GM19455 (cell line): ENCODE data around the gene RAB7B.

Experiments
- ATAC-seq: cut with Tn5 transposase; IDR thresholded peaks from one replicate; pipeline ENCODE4 v1.9.1; 2021; ENCODE audit not compliant: unreplicated experiment

The RAB7B gene

DNA sequence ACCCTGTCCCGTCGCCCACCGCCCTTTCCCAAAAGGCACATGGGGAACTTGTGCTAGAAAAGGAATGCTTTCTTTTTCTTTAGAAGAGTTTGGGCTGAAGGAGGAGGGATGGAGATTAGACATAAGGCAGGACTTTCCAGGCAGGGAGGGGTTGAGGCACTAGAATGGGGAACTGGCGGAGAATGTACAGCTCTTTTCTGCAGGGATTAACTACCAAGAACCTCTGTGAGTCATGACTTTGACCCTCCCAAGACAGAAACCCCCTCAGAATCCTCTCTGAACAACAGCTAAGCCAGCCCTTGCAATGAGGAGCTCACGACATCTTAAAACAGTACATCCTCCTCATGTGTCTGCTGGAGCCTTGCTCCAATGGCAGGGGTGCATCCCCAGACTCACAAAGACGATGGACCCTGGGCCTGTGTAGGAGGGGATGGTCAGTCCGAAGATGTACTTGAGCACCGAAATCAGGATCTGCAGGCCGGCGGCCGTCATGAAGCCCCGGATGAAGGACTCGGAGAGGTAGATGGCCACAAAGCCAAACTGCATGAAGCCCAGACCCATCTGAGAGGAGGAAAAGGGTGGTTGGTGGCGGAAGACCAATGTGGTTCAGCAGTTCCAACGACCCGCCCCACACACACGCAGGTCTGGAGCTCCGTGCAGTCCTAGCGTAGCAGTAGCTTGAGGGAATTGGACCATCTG is 73.5 kb downstream of the RAB7B start:
- no peak for ATAC-seq

DNA sequence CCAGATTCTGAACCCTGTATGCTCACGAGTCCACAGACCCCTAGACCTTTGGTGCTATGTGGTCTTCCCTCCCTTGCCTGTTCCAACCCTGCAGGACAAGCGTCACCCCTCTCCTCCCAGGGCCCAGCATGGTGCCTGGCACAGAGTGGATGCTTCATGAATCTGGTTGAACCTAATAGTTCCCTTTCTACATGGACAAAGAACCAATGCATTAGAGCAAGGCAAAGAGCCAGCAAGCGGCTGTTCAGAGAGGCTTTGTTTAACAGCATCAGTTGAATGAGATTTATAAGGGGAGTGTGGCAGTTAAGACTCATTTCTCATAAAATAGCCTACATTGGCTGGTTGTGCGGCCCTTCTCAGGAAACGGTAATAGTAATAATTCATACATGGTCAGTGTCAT is 74.9 kb downstream of the RAB7B start:
- ATAC-seq, result no peak

DNA sequence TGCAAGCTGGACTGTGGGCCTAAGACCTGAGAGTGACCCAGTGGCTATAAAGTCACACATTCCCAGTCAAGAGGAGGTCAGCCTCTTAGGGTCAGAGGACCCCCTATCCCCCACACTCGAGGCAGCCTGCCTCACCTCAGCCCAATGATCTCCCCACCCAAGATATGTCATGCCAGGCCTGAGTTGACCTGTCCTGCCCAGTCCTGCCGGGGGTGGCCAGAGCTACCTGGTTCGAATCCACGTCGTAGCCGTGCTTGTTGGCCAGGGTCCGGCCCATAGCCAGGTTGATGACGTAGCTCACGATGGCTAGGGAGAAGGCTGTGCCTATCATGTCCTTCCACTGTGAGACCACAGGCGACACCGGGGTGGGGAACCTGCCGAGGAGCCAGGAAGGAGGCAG is 75.5 kb downstream of the RAB7B start:
- no peak for ATAC-seq

DNA sequence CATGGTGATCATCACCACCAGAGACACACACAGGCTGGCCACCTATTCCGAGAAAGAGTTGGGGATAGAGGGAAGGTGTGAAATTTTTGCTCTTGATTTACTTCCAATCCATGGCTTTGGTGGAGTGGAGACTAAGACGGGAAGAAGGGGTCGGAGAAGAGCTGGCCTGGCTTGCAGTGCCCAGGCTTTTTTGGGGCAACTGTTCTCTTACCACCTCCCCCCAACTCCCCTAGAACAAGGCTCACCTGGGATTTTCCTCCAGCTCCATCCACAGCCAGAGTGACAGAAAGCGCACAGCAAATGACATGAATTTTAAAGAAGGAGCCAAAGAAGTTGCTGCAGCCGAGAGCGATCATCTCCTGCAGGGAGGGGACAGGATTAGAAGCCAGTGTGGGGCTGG is 75.9 kb downstream of the RAB7B start:
- ATAC-seq, result no peak
